Renal cortical epithelial cell (primary cell): Measurements from ENCODE around the gene ST7. TPM values are rescaled to one million over a fixed set of nuclear protein-coding genes. Genes with fewer than 3 reads are reported as not detected.

ENCODE experiments used
- DNase-seq: peaks from one replicate; pipeline ENCODE4 v3.0.0-alpha.2; 2011; ENCODE audit warnings: low read depth
- total RNA-seq: library from RNA; depleted of rRNA; stranded (reverse); fragments of >200 nt; gene quantifications from 2 replicates; pipeline ENCODE4 v1.2.3, GENCODE V29; 2014

ST7 gene
- total RNA-seq, 1 donor from 2014 or later: 20.7 TPM

GRCh38 chr7:116979430-116979829 is 26.1 kb downstream of the ST7 start:
- DNase-seq: no peak

GRCh38 chr7:116980354-116980753 is 27.1 kb downstream of the ST7 start:
- no peak for DNase-seq

- DNase-seq: no peak
Measured at GRCh38 chr7:116981939-116982338, 28.6 kb downstream of the ST7 start.

GRCh38 chr7:116984511-116984910 is 31.2 kb downstream of the ST7 start:
- DNase-seq: no peak

GRCh38 chr7:116984917-116985316 is 31.6 kb downstream of the ST7 start:
- DNase-seq: no peak

- no peak for DNase-seq
Measured at GRCh38 chr7:116985575-116985974, 32.3 kb downstream of the ST7 start.

GRCh38 chr7:116986611-116987565 is 33.6 kb downstream of the ST7 start:
- DNase-seq: no peak

- no peak for DNase-seq
Measured at GRCh38 chr7:116988363-116988989, 35.2 kb downstream of the ST7 start.

- DNase-seq: no peak
Measured at GRCh38 chr7:116990056-116990455, 36.8 kb downstream of the ST7 start.

GRCh38 chr7:116991233-116991632 is 37.9 kb downstream of the ST7 start:
- DNase-seq: no peak

- DNase-seq: no peak
Measured at GRCh38 chr7:116994611-116995010, 41.3 kb downstream of the ST7 start.

- no peak for DNase-seq
Measured at GRCh38 chr7:116997972-116998371, 44.7 kb downstream of the ST7 start.

GRCh38 chr7:116998567-116999175 is 45.4 kb downstream of the ST7 start:
- no peak for DNase-seq

GRCh38 chr7:116999311-116999710 is 46.0 kb downstream of the ST7 start:
- no peak for DNase-seq

GRCh38 chr7:117001283-117001682 is 48.0 kb downstream of the ST7 start:
- no peak for DNase-seq

- no peak for DNase-seq
Measured at GRCh38 chr7:117004899-117005298, 51.6 kb downstream of the ST7 start.

- no peak for DNase-seq
Measured at GRCh38 chr7:117005449-117005848, 52.1 kb downstream of the ST7 start.

GRCh38 chr7:117006907-117007684 is 53.8 kb downstream of the ST7 start:
- no peak for DNase-seq

GRCh38 chr7:117008118-117008885 is 55.0 kb downstream of the ST7 start:
- no peak for DNase-seq

GRCh38 chr7:117008886-117009531 is 55.7 kb downstream of the ST7 start:
- peak; percentile 70 for DNase-seq
